HEK293 (cell line): Measurements from ENCODE around the gene PRR14L.

Source experiments
- CTCF ChIA-PET: fragments of 350-600 bp; formaldehyde crosslinking; extraction: SDS; loops from one replicate; lab custom pipeline; 2021; ENCODE audit warnings: antibody characterized with exemption; lab: Yijun Ruan, JAX
- POLR2A ChIA-PET: fragments of 300-600 bp; formaldehyde crosslinking; extraction: SDS; loops from one replicate; lab custom pipeline; 2020; ENCODE audit warnings: antibody characterized with exemption, inconsistent platforms; lab: Yijun Ruan, JAX
- H3K27ac ChIP-seq: fragments of 200-500 bp; sonication (Bioruptor generic); 2 replicates; pipeline ENCODE4 v1.5.1; 2014; ENCODE audit warnings: low read depth, low read length, control low read depth, inconsistent platforms; ENCODE audit errors: extremely low read depth
- H3K36me3 ChIP-seq, 2 experiments: fragments of 200-500 bp in 1 of 2; sonication (Bioruptor generic) in 1 of 2; 1 replicate in 1 of 2; 2 replicates in 1 of 2; pipeline ENCODE4 v1.5.1; 2014 to 2017; ENCODE audit warnings: inconsistent platforms in 2 of 2, low read length in 2 of 2; ENCODE audit not compliant: control insufficient read depth in 2 of 2, insufficient read depth in 1 of 2
- H3K4me1 ChIP-seq: fragments of 200-500 bp; sonication (Bioruptor generic); 2 replicates; pipeline ENCODE4 v1.5.1; 2014; ENCODE audit warnings: mild to moderate bottlenecking, low read length, inconsistent platforms; ENCODE audit not compliant: control insufficient read depth, insufficient read depth
- H3K4me3 ChIP-seq: 2 replicates; pipeline ENCODE4 v1.5.1; 2011; ENCODE audit warnings: low read depth, mild to moderate bottlenecking, control low read depth, low read length, moderate library complexity
- H3K9me3 ChIP-seq: fragments of 200-500 bp; sonication (Bioruptor generic); 2 replicates; pipeline ENCODE4 v1.5.1; 2014; ENCODE audit warnings: low read depth, low read length, inconsistent platforms; ENCODE audit not compliant: control insufficient read depth, insufficient read depth
- SCRT1 ChIP-seq: fragments of 450-650 bp; formaldehyde crosslinking; IDR thresholded peaks from 2 replicates; pipeline ENCODE4 v1.5.1; 2016; ENCODE audit warnings: missing biosample characterization, missing genetic modification characterization, borderline replicate concordance
- SP2 ChIP-seq: fragments of 450-650 bp; formaldehyde crosslinking; IDR thresholded peaks from 2 replicates; pipeline ENCODE4 v1.5.1; 2016; ENCODE audit warnings: missing biosample characterization, missing genetic modification characterization
- ZIC2 ChIP-seq: fragments of 450-650 bp; formaldehyde crosslinking; IDR thresholded peaks from 2 replicates; pipeline ENCODE4 v1.5.1; 2016; ENCODE audit warnings: missing biosample characterization, missing genetic modification characterization
- ZNF239 ChIP-seq: fragments of 450-650 bp; formaldehyde crosslinking; IDR thresholded peaks from 2 replicates; pipeline ENCODE4 v1.5.1; 2016; ENCODE audit warnings: missing biosample characterization, missing genetic modification characterization
- ZNF335 ChIP-seq: fragments of 450-650 bp; formaldehyde crosslinking; conservative IDR thresholded peaks from 2 replicates; pipeline ENCODE4 v1.5.1; 2016; ENCODE audit warnings: missing biosample characterization, missing genetic modification characterization
- ZNF354C ChIP-seq: fragments of 450-650 bp; formaldehyde crosslinking; IDR thresholded peaks from 2 replicates; pipeline ENCODE4 v1.5.1; 2016; ENCODE audit warnings: missing biosample characterization, missing genetic modification characterization, low read depth, borderline replicate concordance
- ZNF423 ChIP-seq: fragments of 450-650 bp; formaldehyde crosslinking; IDR thresholded peaks from 2 replicates; pipeline ENCODE4 v1.5.1; 2016; ENCODE audit warnings: missing biosample characterization, missing genetic modification characterization
- ZNF521 ChIP-seq: fragments of 450-650 bp; formaldehyde crosslinking; IDR thresholded peaks from 2 replicates; pipeline ENCODE4 v1.5.1; 2017; ENCODE audit warnings: missing biosample characterization, mild to moderate bottlenecking, missing genetic modification characterization
- ZNF529 ChIP-seq: fragments of 450-650 bp; formaldehyde crosslinking; IDR thresholded peaks from 2 replicates; pipeline ENCODE4 v1.5.1; 2017; ENCODE audit warnings: missing genetic modification characterization, missing biosample characterization; ENCODE audit not compliant: insufficient replicate concordance
- ZNF530 ChIP-seq: fragments of 450-650 bp; formaldehyde crosslinking; IDR thresholded peaks from 2 replicates; pipeline ENCODE4 v1.5.1; 2016; ENCODE audit warnings: low read depth, missing biosample characterization, missing genetic modification characterization
- TF ChIP-seq, protein P1 (sequence below): fragments of 450-650 bp; formaldehyde crosslinking; conservative IDR thresholded peaks from 2 replicates; pipeline ENCODE4 v1.5.1; 2016; ENCODE audit warnings: low read depth, missing biosample characterization, missing genetic modification characterization
- TF ChIP-seq, protein P2 (sequence below): fragments of 450-650 bp; formaldehyde crosslinking; IDR thresholded peaks from 2 replicates; pipeline ENCODE4 v1.5.1; 2017; ENCODE audit warnings: missing biosample characterization, missing genetic modification characterization
- TF ChIP-seq, protein P3 (sequence below): fragments of 450-650 bp; formaldehyde crosslinking; IDR thresholded peaks from 2 replicates; pipeline ENCODE4 v1.5.1; 2017; ENCODE audit warnings: missing biosample characterization, mild to moderate bottlenecking, missing genetic modification characterization, moderate library complexity
- TF ChIP-seq, protein P4 (sequence below): fragments of 450-650 bp; formaldehyde crosslinking; IDR thresholded peaks from 2 replicates; pipeline ENCODE4 v1.5.1; 2016; ENCODE audit warnings: missing biosample characterization, missing genetic modification characterization

The PRR14L gene

DNA sequence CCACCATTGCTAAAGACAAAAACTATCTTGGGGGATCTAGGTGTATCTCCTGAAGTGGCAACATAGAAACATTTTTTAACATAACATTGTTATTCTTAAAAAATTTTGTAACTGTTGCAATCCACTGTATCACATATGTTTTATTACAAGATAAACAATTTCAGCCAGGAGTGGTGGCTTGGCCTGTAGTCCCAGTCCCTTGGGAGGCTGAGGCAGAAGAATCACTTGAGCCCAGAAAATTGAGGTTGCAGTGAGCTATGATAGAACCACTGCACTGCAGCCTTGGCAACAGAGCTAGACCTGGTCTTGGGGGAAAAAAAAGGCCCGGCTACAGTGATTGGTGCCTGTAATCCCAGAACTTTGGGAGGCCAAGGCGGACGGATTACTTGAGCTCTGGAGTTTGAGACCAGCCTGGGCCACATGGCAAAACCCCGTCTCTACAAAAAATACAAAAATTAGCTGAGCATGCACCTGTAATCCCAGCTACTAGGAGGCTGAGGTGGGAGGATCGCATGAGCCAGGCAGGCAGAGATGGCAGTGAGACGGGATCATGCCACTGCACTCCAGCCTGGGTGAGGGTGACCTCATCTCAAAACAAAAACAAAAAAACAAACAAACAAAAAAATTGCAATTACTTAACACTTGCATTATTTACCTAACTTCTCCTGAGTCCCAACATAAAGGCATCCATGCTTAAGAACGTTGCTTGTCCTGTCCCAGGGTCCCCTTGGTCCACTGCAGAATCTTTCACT is 2.3 kb upstream of the PRR14L start (continued):
- TF ChIP-seq, protein P1, sequence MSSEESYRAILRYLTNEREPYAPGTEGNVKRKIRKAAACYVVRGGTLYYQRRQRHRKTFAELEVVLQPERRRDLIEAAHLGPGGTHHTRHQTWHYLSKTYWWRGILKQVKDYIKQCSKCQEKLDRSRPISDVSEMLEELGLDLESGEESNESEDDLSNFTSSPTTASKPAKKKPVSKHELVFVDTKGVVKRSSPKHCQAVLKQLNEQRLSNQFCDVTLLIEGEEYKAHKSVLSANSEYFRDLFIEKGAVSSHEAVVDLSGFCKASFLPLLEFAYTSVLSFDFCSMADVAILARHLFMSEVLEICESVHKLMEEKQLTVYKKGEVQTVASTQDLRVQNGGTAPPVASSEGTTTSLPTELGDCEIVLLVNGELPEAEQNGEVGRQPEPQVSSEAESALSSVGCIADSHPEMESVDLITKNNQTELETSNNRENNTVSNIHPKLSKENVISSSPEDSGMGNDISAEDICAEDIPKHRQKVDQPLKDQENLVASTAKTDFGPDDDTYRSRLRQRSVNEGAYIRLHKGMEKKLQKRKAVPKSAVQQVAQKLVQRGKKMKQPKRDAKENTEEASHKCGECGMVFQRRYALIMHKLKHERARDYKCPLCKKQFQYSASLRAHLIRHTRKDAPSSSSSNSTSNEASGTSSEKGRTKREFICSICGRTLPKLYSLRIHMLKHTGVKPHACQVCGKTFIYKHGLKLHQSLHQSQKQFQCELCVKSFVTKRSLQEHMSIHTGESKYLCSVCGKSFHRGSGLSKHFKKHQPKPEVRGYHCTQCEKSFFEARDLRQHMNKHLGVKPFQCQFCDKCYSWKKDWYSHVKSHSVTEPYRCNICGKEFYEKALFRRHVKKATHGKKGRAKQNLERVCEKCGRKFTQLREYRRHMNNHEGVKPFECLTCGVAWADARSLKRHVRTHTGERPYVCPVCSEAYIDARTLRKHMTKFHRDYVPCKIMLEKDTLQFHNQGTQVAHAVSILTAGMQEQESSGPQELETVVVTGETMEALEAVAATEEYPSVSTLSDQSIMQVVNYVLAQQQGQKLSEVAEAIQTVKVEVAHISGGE (tag by site-specific recombination) = no peak
- TF ChIP-seq SCRT1 = no peak
- TF ChIP-seq, protein P2, sequence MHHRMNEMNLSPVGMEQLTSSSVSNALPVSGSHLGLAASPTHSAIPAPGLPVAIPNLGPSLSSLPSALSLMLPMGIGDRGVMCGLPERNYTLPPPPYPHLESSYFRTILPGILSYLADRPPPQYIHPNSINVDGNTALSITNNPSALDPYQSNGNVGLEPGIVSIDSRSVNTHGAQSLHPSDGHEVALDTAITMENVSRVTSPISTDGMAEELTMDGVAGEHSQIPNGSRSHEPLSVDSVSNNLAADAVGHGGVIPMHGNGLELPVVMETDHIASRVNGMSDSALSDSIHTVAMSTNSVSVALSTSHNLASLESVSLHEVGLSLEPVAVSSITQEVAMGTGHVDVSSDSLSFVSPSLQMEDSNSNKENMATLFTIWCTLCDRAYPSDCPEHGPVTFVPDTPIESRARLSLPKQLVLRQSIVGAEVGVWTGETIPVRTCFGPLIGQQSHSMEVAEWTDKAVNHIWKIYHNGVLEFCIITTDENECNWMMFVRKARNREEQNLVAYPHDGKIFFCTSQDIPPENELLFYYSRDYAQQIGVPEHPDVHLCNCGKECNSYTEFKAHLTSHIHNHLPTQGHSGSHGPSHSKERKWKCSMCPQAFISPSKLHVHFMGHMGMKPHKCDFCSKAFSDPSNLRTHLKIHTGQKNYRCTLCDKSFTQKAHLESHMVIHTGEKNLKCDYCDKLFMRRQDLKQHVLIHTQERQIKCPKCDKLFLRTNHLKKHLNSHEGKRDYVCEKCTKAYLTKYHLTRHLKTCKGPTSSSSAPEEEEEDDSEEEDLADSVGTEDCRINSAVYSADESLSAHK (tag by site-specific recombination) = no peak
- 0 out of 2 replicates have a peak, but pooled peaks have one; percentile 15 for TF ChIP-seq ZNF335 (tag by site-specific recombination)
- TF ChIP-seq, protein P3, sequence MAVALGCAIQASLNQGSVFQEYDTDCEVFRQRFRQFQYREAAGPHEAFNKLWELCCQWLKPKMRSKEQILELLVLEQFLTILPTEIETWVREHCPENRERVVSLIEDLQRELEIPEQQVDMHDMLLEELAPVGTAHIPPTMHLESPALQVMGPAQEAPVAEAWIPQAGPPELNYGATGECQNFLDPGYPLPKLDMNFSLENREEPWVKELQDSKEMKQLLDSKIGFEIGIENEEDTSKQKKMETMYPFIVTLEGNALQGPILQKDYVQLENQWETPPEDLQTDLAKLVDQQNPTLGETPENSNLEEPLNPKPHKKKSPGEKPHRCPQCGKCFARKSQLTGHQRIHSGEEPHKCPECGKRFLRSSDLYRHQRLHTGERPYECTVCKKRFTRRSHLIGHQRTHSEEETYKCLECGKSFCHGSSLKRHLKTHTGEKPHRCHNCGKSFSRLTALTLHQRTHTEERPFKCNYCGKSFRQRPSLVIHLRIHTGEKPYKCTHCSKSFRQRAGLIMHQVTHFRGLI (tag by site-specific recombination) = no peak
- no peak for TF ChIP-seq ZNF529 (tag by site-specific recombination)
- TF ChIP-seq ZIC2 (tag by site-specific recombination) = no peak
- no peak for TF ChIP-seq ZNF354C

DNA sequence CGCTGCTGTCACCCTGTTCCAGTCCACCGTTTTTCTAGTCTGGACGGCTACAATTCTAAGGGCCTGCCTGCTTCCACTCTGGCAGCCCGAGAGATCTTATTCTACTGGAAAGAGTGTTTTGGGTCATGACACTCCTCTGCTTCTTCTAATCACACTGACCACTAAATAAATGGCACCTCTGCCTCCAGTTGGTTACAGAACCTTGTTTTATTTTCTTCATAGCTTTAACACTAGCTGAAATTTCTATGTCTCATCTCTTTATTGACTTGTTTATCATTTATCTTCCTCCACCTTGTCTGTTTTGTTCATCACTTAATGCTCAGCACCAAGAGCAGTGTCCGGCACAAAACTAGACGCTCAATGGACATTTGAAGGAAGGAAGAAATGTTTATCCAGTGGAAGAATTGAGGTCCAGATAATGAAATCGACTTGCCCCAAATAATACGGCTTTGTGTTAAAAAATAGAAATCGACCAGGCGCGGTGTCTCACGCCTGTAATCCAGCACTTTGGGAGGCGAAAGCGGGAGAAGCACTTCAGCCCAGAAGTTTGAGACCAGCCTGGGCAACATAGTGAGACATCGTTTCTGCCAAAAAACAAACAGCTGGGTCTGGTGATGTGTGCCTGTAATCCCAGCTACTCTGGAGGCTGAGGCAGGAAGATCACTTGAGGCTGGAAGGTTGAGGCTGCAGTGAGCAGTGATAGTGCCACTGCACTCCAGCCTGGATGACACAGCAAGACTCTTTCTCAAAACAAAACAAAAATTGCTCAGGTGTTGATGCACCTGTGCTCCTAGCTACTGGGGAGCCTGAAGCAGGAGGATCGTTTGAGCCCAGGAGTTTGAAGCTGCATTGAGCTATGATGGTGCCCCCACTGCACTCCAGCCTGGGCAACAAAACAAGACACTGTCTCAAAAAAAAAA is 693 bp upstream of the PRR14L start:
- peaks cover 23% of the 10 kb centered on the region; the same call in 1 of the 2 replicates for H3K4me1 ChIP-seq
- peak overlapping the region; percentile 22; the same call in 1 of the 2 replicates for H3K4me3 ChIP-seq
- H3K36me3 ChIP-seq = peaks cover 8 to 9% of the 10 kb centered on the region in 2 experiments
- CTCF ChIA-PET = interaction anchor here (0.6 to 1.2 kb wide), 3 partner anchors 220 to 785 kb away, joined by 3 to 4 read pairs (median 3); no protein-coding TSS in a partner anchor
- no peak for TF ChIP-seq ZNF423 (tag by site-specific recombination)
- peak; percentile 78 for TF ChIP-seq ZNF335 (tag by site-specific recombination)
- TF ChIP-seq ZNF521 (tag by site-specific recombination) = no peak
- POLR2A ChIA-PET = interaction anchor here (0.6 to 1.4 kb wide), 6 partner anchors 53 to 650 kb away, joined by 3 to 6 read pairs (median 4); partner anchors contain the start of gene DRG1
- H3K27ac ChIP-seq = peak overlapping the region; percentile 47; the same call in 1 of the 2 replicates
- no peaks in the 10 kb centered on the region for H3K9me3 ChIP-seq

DNA sequence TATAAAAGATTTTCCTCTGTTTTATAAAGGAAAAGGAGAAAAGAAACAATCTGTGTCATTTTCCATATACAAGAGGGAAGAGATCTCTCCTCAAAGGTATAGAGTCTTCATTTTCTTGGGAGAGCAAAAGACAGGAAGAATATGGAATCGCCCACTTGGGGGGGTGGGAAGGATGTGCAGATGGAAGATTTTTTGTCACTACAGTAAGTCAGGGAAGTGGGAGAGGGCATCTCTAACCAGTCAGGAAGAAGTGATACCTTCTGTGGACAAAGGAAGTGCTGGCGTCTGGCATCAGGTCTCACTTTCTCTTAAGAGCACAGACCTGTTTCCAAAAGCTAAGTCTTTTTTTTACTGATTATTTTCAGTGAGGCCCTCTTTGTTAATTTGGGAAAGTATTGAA is 1.4 kb downstream of the PRR14L start:
- H3K27ac ChIP-seq = no peak overlapping the region

More for the DNA sequence above, 1.4 kb downstream of the PRR14L start:
- Histone ChIP-seq H3K36me3 (peaks cover 9 to 12% of the 10 kb centered on the region in 2 experiments), H3K4me3 (peak overlapping the region; percentile 94), H3K4me1 (peaks cover 16% of the 10 kb centered on the region; the same call in 1 of the 2 replicates), H3K9me3 (no peaks in the 10 kb centered on the region)
- TF ChIP-seq SP2 (tag by site-specific recombination) = 0 out of 2 replicates have a peak, but pooled peaks have one; percentile 11
- TF ChIP-seq ZNF530 = no peak
- TF ChIP-seq, protein P4, sequence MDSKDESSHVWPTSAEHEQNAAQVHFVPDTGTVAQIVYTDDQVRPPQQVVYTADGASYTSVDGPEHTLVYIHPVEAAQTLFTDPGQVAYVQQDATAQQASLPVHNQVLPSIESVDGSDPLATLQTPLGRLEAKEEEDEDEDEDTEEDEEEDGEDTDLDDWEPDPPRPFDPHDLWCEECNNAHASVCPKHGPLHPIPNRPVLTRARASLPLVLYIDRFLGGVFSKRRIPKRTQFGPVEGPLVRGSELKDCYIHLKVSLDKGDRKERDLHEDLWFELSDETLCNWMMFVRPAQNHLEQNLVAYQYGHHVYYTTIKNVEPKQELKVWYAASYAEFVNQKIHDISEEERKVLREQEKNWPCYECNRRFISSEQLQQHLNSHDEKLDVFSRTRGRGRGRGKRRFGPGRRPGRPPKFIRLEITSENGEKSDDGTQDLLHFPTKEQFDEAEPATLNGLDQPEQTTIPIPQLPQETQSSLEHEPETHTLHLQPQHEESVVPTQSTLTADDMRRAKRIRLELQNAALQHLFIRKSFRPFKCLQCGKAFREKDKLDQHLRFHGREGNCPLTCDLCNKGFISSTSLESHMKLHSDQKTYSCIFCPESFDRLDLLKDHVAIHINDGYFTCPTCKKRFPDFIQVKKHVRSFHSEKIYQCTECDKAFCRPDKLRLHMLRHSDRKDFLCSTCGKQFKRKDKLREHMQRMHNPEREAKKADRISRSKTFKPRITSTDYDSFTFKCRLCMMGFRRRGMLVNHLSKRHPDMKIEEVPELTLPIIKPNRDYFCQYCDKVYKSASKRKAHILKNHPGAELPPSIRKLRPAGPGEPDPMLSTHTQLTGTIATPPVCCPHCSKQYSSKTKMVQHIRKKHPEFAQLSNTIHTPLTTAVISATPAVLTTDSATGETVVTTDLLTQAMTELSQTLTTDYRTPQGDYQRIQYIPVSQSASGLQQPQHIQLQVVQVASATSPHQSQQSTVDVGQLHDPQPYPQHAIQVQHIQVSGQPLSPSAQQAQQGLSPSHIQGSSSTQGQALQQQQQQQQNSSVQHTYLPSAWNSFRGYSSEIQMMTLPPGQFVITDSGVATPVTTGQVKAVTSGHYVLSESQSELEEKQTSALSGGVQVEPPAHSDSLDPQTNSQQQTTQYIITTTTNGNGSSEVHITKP = peak; percentile 77
- no peak for TF ChIP-seq ZNF239 (tag by site-specific recombination)
- ChIA-PET POLR2A (interaction anchor here (0.9 kb wide), 1 partner anchor 44 kb away, joined by 3 read pairs; no protein-coding TSS in a partner anchor), CTCF (interaction anchor here (0.8 kb wide), 2 partner anchors 83 to 96 kb away, joined by 3 to 4 read pairs; no protein-coding TSS in a partner anchor)
